Keratinocyte (primary cell): Measurements from ENCODE around the gene MSI2. TPM values are rescaled to one million over a fixed set of nuclear protein-coding genes. Genes with fewer than 3 reads are reported as not detected.

ENCODE experiments used
- DNase-seq: peaks from one replicate; pipeline ENCODE4 v3.0.0-alpha.2; 2011; ENCODE audit warnings: low read depth, missing footprints, low spot score
- FAIRE-seq: peaks from 2 replicates; lab custom pipeline; 2011; peaks lifted over from hg19 to GRCh38; lab: Jason Lieb, UNC
- H2AFZ ChIP-seq: 2 replicates; pipeline ENCODE4 v1.6.0; 2012; ENCODE audit warnings: low read length, control low read depth, inconsistent platforms; ENCODE audit not compliant: control insufficient read depth
- H3K27ac ChIP-seq: 2 replicates; pipeline ENCODE4 v1.5.1; 2011; ENCODE audit warnings: low read length; ENCODE audit not compliant: control insufficient read depth, insufficient read depth
- H3K27me3 ChIP-seq: 3 replicates; pipeline ENCODE4 v1.6.0; 2011; ENCODE audit warnings: low read length; ENCODE audit not compliant: control insufficient read depth, insufficient read depth; ENCODE audit errors: extremely low read depth
- H3K36me3 ChIP-seq, 2 experiments: 2 replicates in 1 of 2; 3 replicates in 1 of 2; pipeline ENCODE4 v1.5.1; 2011; ENCODE audit warnings: low read length in 2 of 2, mild to moderate bottlenecking in 1 of 2; ENCODE audit not compliant: control insufficient read depth in 2 of 2, insufficient read depth in 2 of 2; ENCODE audit errors: extremely low read depth in 1 of 2
- H3K4me1 ChIP-seq: 3 replicates; pipeline ENCODE4 v1.5.1; 2011; ENCODE audit warnings: low read length; ENCODE audit not compliant: control insufficient read depth, insufficient read depth; ENCODE audit errors: extremely low read depth
- H3K4me2 ChIP-seq: 3 replicates; pipeline ENCODE4 v1.6.0; 2011; ENCODE audit warnings: low read depth, low read length; ENCODE audit not compliant: control insufficient read depth, insufficient read depth; ENCODE audit errors: extremely low read depth
- H3K4me3 ChIP-seq, 3 experiments: fragments of 200-600 bp in 1 of 3; sonication (generic) in 1 of 3; 2 replicates in 2 of 3; 3 replicates in 1 of 3; pipeline ENCODE4 v1.5.1; 2011 to 2016; ENCODE audit warnings: low read length in 3 of 3, mild to moderate bottlenecking in 3 of 3, control low read depth in 2 of 3, inconsistent platforms in 1 of 3, low read depth in 1 of 3, mixed read lengths in 1 of 3, mixed run types in 1 of 3, moderate library complexity in 1 of 3; ENCODE audit not compliant: control insufficient read depth in 2 of 3, insufficient read depth in 2 of 3; ENCODE audit errors: extremely low read depth in 1 of 3
- H3K79me2 ChIP-seq: 2 replicates; pipeline ENCODE4 v1.6.0; 2012; ENCODE audit warnings: low read length; ENCODE audit not compliant: control insufficient read depth, insufficient read depth
- H3K9ac ChIP-seq: 3 replicates; pipeline ENCODE4 v1.6.0; 2011; ENCODE audit warnings: low read length; ENCODE audit not compliant: control insufficient read depth, insufficient read depth; ENCODE audit errors: extremely low read depth
- H3K9me1 ChIP-seq: 3 replicates; pipeline ENCODE4 v1.6.0; 2011; ENCODE audit warnings: low read length; ENCODE audit not compliant: control insufficient read depth, insufficient read depth; ENCODE audit errors: extremely low read depth
- H3K9me3 ChIP-seq: 2 replicates; pipeline ENCODE4 v1.5.1; 2012; ENCODE audit warnings: low read depth, low read length; ENCODE audit not compliant: control insufficient read depth
- H4K20me1 ChIP-seq: 3 replicates; pipeline ENCODE4 v1.6.0; 2011; ENCODE audit warnings: low read length; ENCODE audit not compliant: control insufficient read depth, insufficient read depth; ENCODE audit errors: extremely low read depth
- CTCF ChIP-seq, 3 experiments: IDR thresholded peaks in 1 of 3; conservative IDR thresholded peaks in 1 of 3; optimal IDR thresholded peaks in 1 of 3; 2 replicates in 2 of 3; 3 replicates in 1 of 3; pipeline versions ENCODE3 to v1.5.1; 2011; ENCODE audit warnings: low read length in 3 of 3, mild to moderate bottlenecking in 3 of 3, moderate library complexity in 2 of 3, control low read depth in 1 of 3, inconsistent platforms in 1 of 3; ENCODE audit not compliant: insufficient read depth in 2 of 3; ENCODE audit errors: extremely low read depth in 1 of 3
- EZH2 ChIP-seq: IDR thresholded peaks from one replicate; pipeline ENCODE4 v1.6.1; 2012; ENCODE audit warnings: inconsistent platforms, mild to moderate bottlenecking, low read length, moderate library complexity
- dilution Hi-C: fragments of 300-500 bp; cut with MboI; formaldehyde crosslinking; loops from one replicate; pipeline ENCODE4 v1.7.0; 2020; ENCODE audit warnings: low sequenced_read_pairs; ENCODE audit not compliant: extremely low pct_ligation_motif_present
- polyA plus RNA-seq, 5 experiments: library from polyadenylated mRNA; depleted of rRNA in 3 of 5; stranded (reverse) in 3 of 5; stranded (forward) in 1 of 5; unstranded in 1 of 5; fragments of >200 nt; gene quantifications; 1 replicate in 1 of 5; 2 replicates in 3 of 5; 3 replicates in 1 of 5; pipeline versions ENCODE4 v1.2.1 to v1.2.3, GENCODE V29; 2011 to 2012; ENCODE audit warnings: missing spikeins in 2 of 5, low read depth in 1 of 5, low replicate concordance in 1 of 5

Gene MSI2
- polyA plus RNA-seq, 1 donor (not counting 4 experiments of a cell fraction or from before 2014, with no cell fraction given), result 22.3 TPM

DNA sequence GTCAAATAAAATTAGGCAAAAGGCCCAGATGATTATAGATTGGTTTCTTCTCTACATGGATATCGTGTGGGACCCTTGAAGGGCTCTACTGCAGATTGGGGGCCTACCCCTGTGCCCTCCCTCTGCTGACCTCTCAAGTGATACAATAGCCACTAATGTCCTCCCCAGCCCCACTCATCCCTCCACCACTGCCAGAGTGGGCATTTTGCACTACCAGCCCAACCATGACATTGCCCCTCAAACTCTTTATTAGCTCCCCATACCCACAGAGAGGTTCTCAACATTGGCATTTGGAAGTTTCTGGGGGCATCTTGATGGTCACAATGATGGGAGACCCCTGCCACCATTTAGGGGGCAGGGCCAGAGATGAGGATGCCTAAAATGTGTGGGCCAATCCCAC lies 446.9 kb downstream of the MSI2 start:
- Histone ChIP-seq H3K9me1 (no peaks in the 10 kb centered on the region), H3K27me3 (peaks cover 19% of the 10 kb centered on the region), H3K4me1 (no peaks in the 10 kb centered on the region), H2AFZ (no peak overlapping the region), H3K9ac (no peak overlapping the region), H3K27ac (no peak overlapping the region), H3K79me2 (no peaks in the 10 kb centered on the region), H3K4me2 (no peak overlapping the region), H3K4me3 (no peak overlapping the region), H4K20me1 (no peaks in the 10 kb centered on the region), H3K36me3 (no peaks in the 10 kb centered on the region), H3K9me3 (no peaks in the 10 kb centered on the region)
- DNase-seq (no peak), FAIRE-seq (no peak)
- dilution Hi-C loops, result no loop called here
- TF ChIP-seq CTCF (optimal IDR thresholded peaks at IDR 0.05 in 1 of 3, IDR thresholded peaks at IDR 0.05 in 1 of 3, conservative IDR thresholded peaks at IDR 0.05 in 1 of 3; ENCODE audit: extremely low read depth in 1 of 3, insufficient read depth in 2 of 3, low read length in 3 of 3) (no peak), EZH2 (no peak)

GRCh38 chr17:57704448-57704847 lies 448.1 kb downstream of the MSI2 start:
- no peaks in the 10 kb centered on the region for H4K20me1 ChIP-seq
- no peak for FAIRE-seq

More at GRCh38 chr17:57704448-57704847, 448.1 kb downstream of the MSI2 start:
- peaks cover 18% of the 10 kb centered on the region for H3K27me3 ChIP-seq
- H3K4me2 ChIP-seq, result no peak overlapping the region
- H3K36me3 ChIP-seq, result no peaks in the 10 kb centered on the region
- no peak overlapping the region for H3K27ac ChIP-seq
- no peak overlapping the region for H3K4me3 ChIP-seq
- H2AFZ ChIP-seq, result no peak overlapping the region
- H3K9ac ChIP-seq, result no peak overlapping the region
- dilution Hi-C loops, result no loop called here
- H3K9me3 ChIP-seq, result no peaks in the 10 kb centered on the region
- H3K9me1 ChIP-seq, result no peaks in the 10 kb centered on the region
- DNase-seq, result no peak
- no peaks in the 10 kb centered on the region for H3K79me2 ChIP-seq
- no peaks in the 10 kb centered on the region for H3K4me1 ChIP-seq
- TF ChIP-seq CTCF (optimal IDR thresholded peaks at IDR 0.05 in 1 of 3, IDR thresholded peaks at IDR 0.05 in 1 of 3, conservative IDR thresholded peaks at IDR 0.05 in 1 of 3; ENCODE audit: extremely low read depth in 1 of 3, insufficient read depth in 2 of 3, low read length in 3 of 3) (no peak), EZH2 (no peak)
